A673 (cell line): Measurements from ENCODE around the gene RALGPS1.

Experiments used
- CTCF ChIP-seq: fragments of 300-800, 200-600 bp; sonication (generic); conservative IDR thresholded peaks from 2 replicates; pipeline ENCODE4 v1.5.1; 2017; ENCODE audit warnings: low read depth, mild to moderate bottlenecking, antibody characterized with exemption, low read length, moderate library complexity, mixed read lengths
- EZH2 ChIP-seq: fragments of 200-600 bp; sonication (generic); IDR thresholded peaks from 2 replicates; pipeline ENCODE4 v1.6.1; 2017; ENCODE audit warnings: borderline replicate concordance, low read depth, mild to moderate bottlenecking, mixed read lengths, antibody characterized with exemption, low read length; ENCODE audit not compliant: poor library complexity, severe bottlenecking

GRCh38 chr9:127202461-127203169 lies 288.0 kb downstream of the RALGPS1 start:
- no peak for TF ChIP-seq CTCF
- TF ChIP-seq EZH2 = no peak
